Smooth muscle cell (in vitro differentiated cells): ENCODE results near the gene NXF3. TPM values are rescaled to one million over a fixed set of nuclear protein-coding genes. Genes with fewer than 3 reads are reported as not detected.
"Not testable (repeated sequence)": the region's sequence is repeated elsewhere in the genome, so short reads cannot be mapped to it uniquely, and the experiment has no call there.

Experiments
- DNase-seq: peaks from one replicate; lab custom pipeline; 2025; ENCODE audit not compliant: unreplicated experiment; lab: John Stamatoyannopoulos, UW
- H2AFZ ChIP-seq: fragments of 200-600 bp; sonication (generic); 2 replicates; pipeline ENCODE4 v1.6.0; 2016; ENCODE audit warnings: antibody characterized with exemption, low read depth, mild to moderate bottlenecking
- H3F3A ChIP-seq: fragments of 200-600 bp; sonication (generic); 2 replicates; pipeline ENCODE4 v1.6.0; 2017; ENCODE audit warnings: antibody characterized with exemption, low read depth
- H3K27ac ChIP-seq: fragments of 200-600 bp; sonication (generic); 2 replicates; pipeline ENCODE4 v1.5.1; 2016; ENCODE audit warnings: low read depth, mild to moderate bottlenecking
- H3K27me3 ChIP-seq: fragments of 200-600 bp; sonication (generic); 2 replicates; pipeline ENCODE4 v1.6.1; 2016; ENCODE audit warnings: low read depth, mild to moderate bottlenecking
- H3K36me3 ChIP-seq: fragments of 200-600 bp; sonication (generic); 2 replicates; pipeline ENCODE4 v1.5.1; 2016; ENCODE audit warnings: low read depth
- H3K4me1 ChIP-seq: fragments of 200-600 bp; sonication (generic); 2 replicates; pipeline ENCODE4 v1.5.1; 2016; ENCODE audit warnings: low read depth
- H3K4me2 ChIP-seq: fragments of 200-600 bp; sonication (generic); 2 replicates; pipeline ENCODE4 v1.6.0; 2016; ENCODE audit warnings: mild to moderate bottlenecking
- H3K4me3 ChIP-seq: fragments of 200-600 bp; sonication (generic); 2 replicates; pipeline ENCODE4 v1.5.1; 2016; ENCODE audit warnings: mild to moderate bottlenecking
- H3K79me2 ChIP-seq: fragments of 200-600 bp; sonication (generic); 2 replicates; pipeline ENCODE4 v1.6.0; 2016; ENCODE audit warnings: low read depth, mild to moderate bottlenecking
- H3K9ac ChIP-seq: fragments of 200-600 bp; sonication (generic); 2 replicates; pipeline ENCODE4 v1.6.0; 2016; ENCODE audit warnings: low read depth
- H3K9me3 ChIP-seq: fragments of 200-600 bp; sonication (generic); replicated peaks from 2 replicates; pipeline ENCODE4 v1.5.1; 2016; ENCODE audit warnings: low read depth
- H4K20me1 ChIP-seq: fragments of 200-600 bp; sonication (generic); 2 replicates; pipeline ENCODE4 v1.6.0; 2016; ENCODE audit warnings: low read depth
- WGBS: methylation state at CpG from one replicate; pipeline ENCODE4 v1.1.7; 2016; ENCODE audit warnings: low lambda C conversion rate; 5-methylcytosine and 5-hydroxymethylcytosine counted together
- polyA plus RNA-seq: library from polyadenylated mRNA; unstranded; fragments of >200 nt; fragmentation: Nextera tagmentation; extraction: Ambion mirVana; gene quantifications from 2 replicates; pipeline ENCODE4 v1.2.1, GENCODE V29; 2016
- total RNA-seq: library from RNA; depleted of rRNA; stranded (reverse); fragments of >200 nt; gene quantifications from 2 replicates; pipeline ENCODE4 v1.2.3, GENCODE V29; 2014
- TF ChIP-seq, protein P1 (sequence below): fragments of 200-600 bp; sonication (generic); IDR thresholded peaks from 2 replicates; pipeline ENCODE4 v1.5.1; 2017; ENCODE audit warnings: borderline replicate concordance, mild to moderate bottlenecking, antibody characterized with exemption; ENCODE audit not compliant: insufficient read depth, poor library complexity, severe bottlenecking

The NXF3 gene
- total and polyA plus RNA-seq, 2 experiments from 2014 or later = not detected

DNA sequence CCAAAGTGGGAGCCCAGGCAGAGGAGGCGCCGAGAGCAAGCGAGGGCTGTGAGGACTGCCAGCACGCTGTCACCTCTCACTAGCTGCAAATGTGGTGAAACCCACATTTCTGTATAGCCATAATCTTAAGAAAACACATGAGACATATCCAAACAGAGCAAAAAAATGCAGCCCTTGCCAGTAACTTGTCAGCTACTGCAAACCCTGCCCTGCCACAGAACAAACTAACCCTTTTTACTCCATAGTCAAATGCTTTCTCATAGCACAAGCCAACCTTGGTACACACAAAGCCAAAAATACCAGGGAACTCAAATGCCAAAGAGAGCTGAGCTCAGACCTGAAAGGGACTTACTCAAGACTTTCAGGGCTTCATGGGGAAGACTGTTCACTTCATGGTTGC lies 14.9 kb upstream of the NXF3 start:
- DNase-seq = no peak
- TF ChIP-seq, protein P1, sequence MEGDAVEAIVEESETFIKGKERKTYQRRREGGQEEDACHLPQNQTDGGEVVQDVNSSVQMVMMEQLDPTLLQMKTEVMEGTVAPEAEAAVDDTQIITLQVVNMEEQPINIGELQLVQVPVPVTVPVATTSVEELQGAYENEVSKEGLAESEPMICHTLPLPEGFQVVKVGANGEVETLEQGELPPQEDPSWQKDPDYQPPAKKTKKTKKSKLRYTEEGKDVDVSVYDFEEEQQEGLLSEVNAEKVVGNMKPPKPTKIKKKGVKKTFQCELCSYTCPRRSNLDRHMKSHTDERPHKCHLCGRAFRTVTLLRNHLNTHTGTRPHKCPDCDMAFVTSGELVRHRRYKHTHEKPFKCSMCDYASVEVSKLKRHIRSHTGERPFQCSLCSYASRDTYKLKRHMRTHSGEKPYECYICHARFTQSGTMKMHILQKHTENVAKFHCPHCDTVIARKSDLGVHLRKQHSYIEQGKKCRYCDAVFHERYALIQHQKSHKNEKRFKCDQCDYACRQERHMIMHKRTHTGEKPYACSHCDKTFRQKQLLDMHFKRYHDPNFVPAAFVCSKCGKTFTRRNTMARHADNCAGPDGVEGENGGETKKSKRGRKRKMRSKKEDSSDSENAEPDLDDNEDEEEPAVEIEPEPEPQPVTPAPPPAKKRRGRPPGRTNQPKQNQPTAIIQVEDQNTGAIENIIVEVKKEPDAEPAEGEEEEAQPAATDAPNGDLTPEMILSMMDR = no peak
- Histone ChIP-seq H4K20me1 (no peaks in the 10 kb centered on the region), H3K27ac (no peak overlapping the region), H3K9me3 (no peaks in the 10 kb centered on the region), H3K4me2 (no peak overlapping the region), H3K9ac (no peak overlapping the region), H2AFZ (no peak overlapping the region), H3K4me1 (no peaks in the 10 kb centered on the region), H3K79me2 (no peaks in the 10 kb centered on the region), H3K36me3 (no peaks in the 10 kb centered on the region), H3F3A (no peaks in the 10 kb centered on the region), H3K27me3 (no peaks in the 10 kb centered on the region), H3K4me3 (no peak overlapping the region)
- WGBS = 73% methylated on average over 4 of the region's 4 CpGs

DNA sequence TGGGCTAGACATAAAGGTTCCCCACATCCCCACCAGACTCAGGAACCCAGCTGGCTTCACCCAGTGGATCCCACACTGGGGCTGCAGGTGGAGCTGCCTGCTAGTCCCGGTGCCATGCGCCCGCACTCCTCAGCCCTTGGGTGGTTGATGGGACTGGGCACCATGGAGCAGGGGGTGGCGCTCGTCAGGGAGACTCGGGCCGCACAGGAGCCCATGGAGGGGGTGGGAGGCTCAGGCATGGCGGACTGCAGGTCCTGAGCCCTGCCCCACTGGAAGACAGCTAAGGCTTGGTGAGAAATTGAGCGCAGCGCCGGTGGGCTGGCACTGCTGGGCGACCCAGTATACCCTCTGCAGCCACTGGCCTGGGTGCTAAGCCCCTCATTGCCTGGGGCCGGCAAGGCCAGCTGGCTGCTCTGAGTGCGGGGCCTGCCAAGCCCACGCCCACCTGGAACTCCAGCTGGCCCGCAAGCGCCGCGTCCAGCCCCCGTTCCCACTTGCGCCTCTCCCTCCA lies 14.3 kb upstream of the NXF3 start:
- H3F3A ChIP-seq, H2AFZ ChIP-seq, H3K36me3 ChIP-seq, H4K20me1 ChIP-seq, H3K27me3 ChIP-seq, H3K9me3 ChIP-seq, H3K9ac ChIP-seq, H3K4me2 ChIP-seq, H3K27ac ChIP-seq, H3K79me2 ChIP-seq, DNase-seq, H3K4me1 ChIP-seq, H3K4me3 ChIP-seq: not testable (repeated sequence)
- WGBS = 94% methylated on average over 21 of the region's 21 CpGs

DNA sequence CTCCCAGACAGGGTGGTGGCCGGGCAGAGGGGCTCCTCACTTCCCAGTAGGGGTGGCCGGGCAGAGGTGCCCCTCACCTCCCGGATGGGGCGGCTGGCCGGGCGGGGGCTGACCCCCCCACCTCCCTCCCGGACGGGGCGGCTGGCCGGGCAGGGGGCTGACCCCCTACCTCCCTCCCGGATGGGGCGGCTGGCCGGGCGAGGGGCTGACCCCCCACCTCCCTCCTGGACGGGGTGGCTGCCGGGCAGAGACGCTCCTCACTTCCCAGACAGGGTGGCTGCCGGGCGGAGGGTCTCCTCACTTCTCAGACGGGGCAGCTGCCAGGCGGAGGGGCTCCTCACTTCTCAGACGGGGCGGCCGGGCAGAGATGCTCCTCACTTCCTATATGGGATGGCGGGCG lies 11.4 kb upstream of the NXF3 start:
- not testable (repeated sequence) for H3K9me3 ChIP-seq, H3K4me3 ChIP-seq, H3K79me2 ChIP-seq, H3K4me2 ChIP-seq, H3K36me3 ChIP-seq, H4K20me1 ChIP-seq, DNase-seq, H3K27ac ChIP-seq, H3K9ac ChIP-seq, H3F3A ChIP-seq, H3K27me3 ChIP-seq, H3K4me1 ChIP-seq, H2AFZ ChIP-seq
- 96% methylated on average over 3 of the region's 26 CpGs for WGBS

DNA sequence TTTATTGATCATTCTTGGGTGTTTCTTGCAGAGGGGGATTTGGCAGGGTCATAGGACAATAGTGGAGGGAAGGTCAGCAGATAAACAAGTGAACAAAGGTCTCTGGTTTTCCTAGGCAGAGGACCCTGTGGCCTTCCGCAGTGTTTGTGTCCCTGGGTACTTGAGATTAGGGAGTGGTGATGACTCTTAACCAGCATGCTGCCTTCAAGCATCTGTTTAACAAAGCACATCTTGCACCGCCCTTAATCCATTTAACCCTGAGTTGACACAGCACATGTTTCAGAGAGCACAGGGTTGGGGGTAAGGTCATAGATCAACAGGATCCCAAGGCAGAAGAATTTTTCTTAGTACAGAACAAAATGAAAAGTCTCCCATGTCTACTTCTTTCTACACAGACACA lies 10.9 kb upstream of the NXF3 start:
- H3K4me3 ChIP-seq, H2AFZ ChIP-seq, H3K27me3 ChIP-seq, H3K36me3 ChIP-seq, H3K79me2 ChIP-seq, H3K9ac ChIP-seq, H3K9me3 ChIP-seq, H3F3A ChIP-seq, DNase-seq, H3K4me2 ChIP-seq, H3K4me1 ChIP-seq, H4K20me1 ChIP-seq, H3K27ac ChIP-seq: not testable (repeated sequence)
- WGBS = no CpG with 5 or more reads among the region's 2 CpGs

DNA sequence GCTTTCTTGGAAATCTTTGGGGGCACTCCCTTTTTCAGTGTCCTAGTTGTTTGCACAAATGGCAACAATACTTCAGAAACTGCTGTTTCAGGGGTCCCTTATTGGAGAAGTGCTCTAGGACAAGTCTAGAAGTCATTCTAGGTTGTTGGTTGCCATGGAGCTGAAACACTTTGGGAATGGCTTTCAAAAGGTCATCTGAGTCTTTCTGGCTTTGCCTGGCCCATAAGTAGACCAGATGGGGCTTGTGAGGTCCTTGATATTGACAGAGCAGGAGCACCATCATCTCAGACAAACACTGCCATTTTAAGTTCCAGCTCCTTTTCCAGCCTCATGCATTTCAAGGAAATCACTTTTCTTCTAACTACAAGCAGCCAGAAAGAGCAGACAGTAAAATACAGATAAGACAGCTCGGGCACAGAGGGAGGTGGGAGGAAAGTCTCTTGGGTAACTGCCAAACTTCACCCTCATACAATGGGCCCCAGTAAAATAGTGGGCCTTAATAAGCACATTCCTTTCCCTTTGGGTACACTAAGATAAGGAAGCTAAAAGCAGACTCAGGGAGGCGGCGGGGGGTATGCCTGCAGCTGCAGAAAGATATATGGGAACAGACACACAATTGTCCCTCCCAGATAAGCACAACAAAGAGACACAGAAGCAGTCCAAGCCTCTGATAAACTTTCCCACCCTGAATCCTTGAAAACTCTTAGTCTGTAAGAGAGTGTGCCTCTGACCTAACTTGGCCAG lies 8.5 kb upstream of the NXF3 start:
- no peak for DNase-seq

More for the DNA sequence above, 8.5 kb upstream of the NXF3 start:
- no peaks in the 10 kb centered on the region for H3K36me3 ChIP-seq
- H4K20me1 ChIP-seq = no peaks in the 10 kb centered on the region
- no peaks in the 10 kb centered on the region for H3K9me3 ChIP-seq
- H3K27ac ChIP-seq = no peak overlapping the region
- TF ChIP-seq, protein P1 = no peak
- no peak overlapping the region for H2AFZ ChIP-seq
- H3K4me1 ChIP-seq = no peaks in the 10 kb centered on the region
- H3K79me2 ChIP-seq = no peaks in the 10 kb centered on the region
- H3K4me2 ChIP-seq = no peak overlapping the region
- no peaks in the 10 kb centered on the region for H3K27me3 ChIP-seq
- H3F3A ChIP-seq = peaks cover 4% of the 10 kb centered on the region
- no peak overlapping the region for H3K4me3 ChIP-seq
- WGBS = 46% methylated on average over 3 of the region's 3 CpGs
- H3K9ac ChIP-seq = no peak overlapping the region
